ENCODE measurements around the gene CPSF2. TPM values are rescaled to one million over a fixed set of nuclear protein-coding genes. Genes with fewer than 3 reads are reported as not detected.

Gene CPSF2
- total and polyA plus RNA-seq, 2 of the 13 experiments (the other 11 are each of a cell fraction or from before 2014, with no cell fraction given), result 14.3 to 67.9 TPM

DNA sequence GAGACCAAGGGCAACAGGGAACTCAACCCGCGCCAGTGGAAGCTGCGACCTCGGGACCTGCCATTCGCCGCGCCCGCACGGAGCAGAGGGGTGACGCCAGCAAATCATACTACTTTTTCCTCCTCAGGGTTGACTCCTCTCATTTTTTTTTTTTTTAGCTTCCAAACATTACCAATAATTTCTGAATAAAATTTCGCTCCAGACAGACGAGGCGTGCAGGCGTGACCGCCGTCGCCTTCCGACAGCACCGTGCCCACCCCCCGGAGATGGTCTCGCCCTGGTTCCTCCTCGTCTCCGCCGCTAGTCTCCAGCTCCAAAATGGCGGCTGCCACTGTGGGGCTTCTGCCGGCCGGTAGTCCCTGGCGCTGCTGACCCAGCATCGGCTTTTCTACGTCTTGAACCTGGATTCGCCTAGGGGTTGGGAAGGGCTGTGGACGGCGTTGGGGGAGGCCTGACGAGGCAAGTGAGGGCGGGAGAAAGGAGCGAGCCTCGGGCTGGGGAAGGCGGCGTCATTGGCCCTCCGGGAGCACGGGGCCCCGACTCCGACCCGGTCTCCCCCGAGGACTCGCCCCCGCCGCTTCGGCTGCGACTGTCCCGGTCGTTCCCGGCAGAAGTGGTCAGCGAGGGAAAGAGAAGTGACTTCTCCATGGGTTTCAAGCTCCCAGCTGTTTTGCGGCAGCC is at the start of gene CPSF2, which contains the start of gene NDUFB1 (continued):
- no peak for TF ChIP-seq STAT6 (CRISPR knock-in tag; IDR thresholded peaks at IDR 0.05; ENCODE audit: borderline replicate concordance)
- TF ChIP-seq DR1 (CRISPR knock-in tag; IDR thresholded peaks at IDR 0.05), result no peak
- 0 out of 4 replicates have a peak, but pooled peaks of 1 of the 2 experiments have one; percentile 26 for TF ChIP-seq MAFK (conservative IDR thresholded peaks at IDR 0.05 in 1 of 2, IDR thresholded peaks at IDR 0.05 in 1 of 2; ENCODE audit: low read length in 2 of 2)
- peak; percentile 58 to 91; a peak in 3 of 4 replicates for TF ChIP-seq HMGXB4 (CRISPR knock-in tag; IDR thresholded peaks at IDR 0.05; ENCODE audit: borderline replicate concordance in 1 of 2, low read depth in 1 of 2)
- TF ChIP-seq KAT2B (IDR thresholded peaks at IDR 0.05; ENCODE audit: borderline replicate concordance, low read depth, low read length), result no peak
- TF ChIP-seq, protein P1, sequence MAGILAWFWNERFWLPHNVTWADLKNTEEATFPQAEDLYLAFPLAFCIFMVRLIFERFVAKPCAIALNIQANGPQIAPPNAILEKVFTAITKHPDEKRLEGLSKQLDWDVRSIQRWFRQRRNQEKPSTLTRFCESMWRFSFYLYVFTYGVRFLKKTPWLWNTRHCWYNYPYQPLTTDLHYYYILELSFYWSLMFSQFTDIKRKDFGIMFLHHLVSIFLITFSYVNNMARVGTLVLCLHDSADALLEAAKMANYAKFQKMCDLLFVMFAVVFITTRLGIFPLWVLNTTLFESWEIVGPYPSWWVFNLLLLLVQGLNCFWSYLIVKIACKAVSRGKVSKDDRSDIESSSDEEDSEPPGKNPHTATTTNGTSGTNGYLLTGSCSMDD (CRISPR knock-in tag; IDR thresholded peaks at IDR 0.05), result no peak
- peak; percentile 39; the same call in 1 of the 2 replicates for TF ChIP-seq ZNF879 (CRISPR knock-in tag; IDR thresholded peaks at IDR 0.05)
- no peak for TF ChIP-seq ZNF460 (CRISPR knock-in tag; IDR thresholded peaks at IDR 0.05; ENCODE audit: borderline replicate concordance)
- peak; percentile 97 for TF ChIP-seq POLR2G (IDR thresholded peaks at IDR 0.05; ENCODE audit: low read depth, low read length)
- no peak for TF ChIP-seq ZFP1 (CRISPR knock-in tag; IDR thresholded peaks at IDR 0.05)
- TF ChIP-seq, protein P2, sequence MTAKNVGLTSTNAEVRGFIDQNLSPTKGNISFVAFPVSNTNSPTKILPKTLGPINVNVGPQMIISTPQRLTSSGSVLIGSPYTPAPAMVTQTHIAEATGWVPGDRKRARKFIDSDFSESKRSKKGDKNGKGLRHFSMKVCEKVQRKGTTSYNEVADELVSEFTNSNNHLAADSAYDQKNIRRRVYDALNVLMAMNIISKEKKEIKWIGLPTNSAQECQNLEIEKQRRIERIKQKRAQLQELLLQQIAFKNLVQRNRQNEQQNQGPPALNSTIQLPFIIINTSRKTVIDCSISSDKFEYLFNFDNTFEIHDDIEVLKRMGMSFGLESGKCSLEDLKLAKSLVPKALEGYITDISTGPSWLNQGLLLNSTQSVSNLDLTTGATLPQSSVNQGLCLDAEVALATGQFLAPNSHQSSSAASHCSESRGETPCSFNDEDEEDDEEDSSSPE (CRISPR knock-in tag; IDR thresholded peaks at IDR 0.05), result peak; percentile 53; the same call in 1 of the 2 replicates
- no peak for TF ChIP-seq ZNF234 (CRISPR knock-in tag; conservative IDR thresholded peaks at IDR 0.05)
- no peak; the same call in 1 of the 2 replicates for TF ChIP-seq MAFG (CRISPR knock-in tag; IDR thresholded peaks at IDR 0.05)
- no peak for TF ChIP-seq SP1 (IDR thresholded peaks at IDR 0.05)
- no peak for TF ChIP-seq SP1 (CRISPR knock-in tag; IDR thresholded peaks at IDR 0.05)
- TF ChIP-seq, protein P3, sequence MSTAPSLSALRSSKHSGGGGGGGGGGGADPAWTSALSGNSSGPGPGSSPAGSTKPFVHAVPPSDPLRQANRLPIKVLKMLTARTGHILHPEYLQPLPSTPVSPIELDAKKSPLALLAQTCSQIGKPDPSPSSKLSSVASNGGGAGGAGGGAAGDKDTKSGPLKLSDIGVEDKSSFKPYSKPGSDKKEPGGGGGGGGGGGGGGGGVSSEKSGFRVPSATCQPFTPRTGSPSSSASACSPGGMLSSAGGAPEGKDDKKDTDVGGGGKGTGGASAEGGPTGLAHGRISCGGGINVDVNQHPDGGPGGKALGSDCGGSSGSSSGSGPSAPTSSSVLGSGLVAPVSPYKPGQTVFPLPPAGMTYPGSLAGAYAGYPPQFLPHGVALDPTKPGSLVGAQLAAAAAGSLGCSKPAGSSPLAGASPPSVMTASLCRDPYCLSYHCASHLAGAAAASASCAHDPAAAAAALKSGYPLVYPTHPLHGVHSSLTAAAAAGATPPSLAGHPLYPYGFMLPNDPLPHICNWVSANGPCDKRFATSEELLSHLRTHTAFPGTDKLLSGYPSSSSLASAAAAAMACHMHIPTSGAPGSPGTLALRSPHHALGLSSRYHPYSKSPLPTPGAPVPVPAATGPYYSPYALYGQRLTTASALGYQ (CRISPR knock-in tag; IDR thresholded peaks at IDR 0.05), result no peak
- TF ChIP-seq BRCA1 (CRISPR knock-in tag; IDR thresholded peaks at IDR 0.05), result no peak; the same call in 1 of the 2 replicates
- TF ChIP-seq ZNF10 (CRISPR knock-in tag; IDR thresholded peaks at IDR 0.05; ENCODE audit: borderline replicate concordance, low read depth), result no peak
- TF ChIP-seq ZNF101 (CRISPR knock-in tag; IDR thresholded peaks at IDR 0.05; ENCODE audit: borderline replicate concordance, low read depth), result no peak
- 0 out of 2 replicates have a peak, but pooled peaks have one; percentile 30 for TF ChIP-seq MEF2D (CRISPR knock-in tag; IDR thresholded peaks at IDR 0.05)
- no peak for TF ChIP-seq ZNF567 (CRISPR knock-in tag; IDR thresholded peaks at IDR 0.05; ENCODE audit: borderline replicate concordance)
